ENCODE results near the gene NXPH4. TPM values are rescaled to one million over a fixed set of nuclear protein-coding genes. Genes with fewer than 3 reads are reported as not detected.
A peak's percentile ranks its signal among the peaks of the same experiment; 100 is the strongest.

NXPH4 gene
- total RNA-seq, 1 donor from 2014 or later: not detected

- H3K4me1 ChIP-seq: no peaks in the 10 kb centered on the region
- Mint-ChIP-seq H3K27me3 (ENCODE audit: insufficient read depth, low read depth) (peaks cover 5% of the 10 kb centered on the region), H3K4me3 (peak overlapping the region; percentile 18), H3K9me3 (no peaks in the 10 kb centered on the region), H3K36me3 (peaks cover 25% of the 10 kb centered on the region), H3K4me1 (peaks cover 3% of the 10 kb centered on the region), H3K27ac (no peak overlapping the region)
- no peak overlapping the region for H3K4me2 ChIP-seq
- peaks cover 4% of the 10 kb centered on the region for H4K20me1 ChIP-seq (ENCODE audit: low read depth)
- no peaks in the 10 kb centered on the region for H3K9me3 ChIP-seq (ENCODE audit: low read depth)
- H3K27ac ChIP-seq: no peak overlapping the region
- peak; percentile 81 for DNase-seq (ENCODE audit: low spot score)
- H3K36me3 ChIP-seq: no peaks in the 10 kb centered on the region
- no peaks in the 10 kb centered on the region for H3K27me3 ChIP-seq
- TF ChIP-seq EZH2phosphoT487 (IDR thresholded peaks at IDR 0.05) (no peak), EZH2 (IDR thresholded peaks at IDR 0.05) (no peak), CTCF (IDR thresholded peaks at IDR 0.05) (peak; percentile 88)
- H3F3A ChIP-seq (ENCODE audit: low read depth): peaks cover 13% of the 10 kb centered on the region
- no peak overlapping the region for H2AFZ ChIP-seq (replicated peaks)
- no peak overlapping the region for H3K9ac ChIP-seq
- no peaks in the 10 kb centered on the region for H3K79me2 ChIP-seq (ENCODE audit: low read depth)
- H3K4me3 ChIP-seq: no peak overlapping the region
Observed at GRCh38 chr12:57182918-57183575, 33.5 kb upstream of the NXPH4 start.

GRCh38 chr12:57183939-57184725, 32.5 kb upstream of the NXPH4 start:
- Mint-ChIP-seq H3K27ac (peak overlapping the region; percentile 42), H3K9me3 (no peaks in the 10 kb centered on the region), H3K27me3 (ENCODE audit: insufficient read depth, low read depth) (peaks cover 8% of the 10 kb centered on the region), H3K36me3 (peaks cover 28% of the 10 kb centered on the region), H3K4me1 (peaks cover 3% of the 10 kb centered on the region), H3K4me3 (peak overlapping the region; percentile 43)
- peaks cover 13% of the 10 kb centered on the region for H3F3A ChIP-seq (ENCODE audit: low read depth)
- TF ChIP-seq EZH2 (IDR thresholded peaks at IDR 0.05) (no peak), EZH2phosphoT487 (IDR thresholded peaks at IDR 0.05) (no peak), CTCF (IDR thresholded peaks at IDR 0.05) (no peak)
- no peaks in the 10 kb centered on the region for H3K9me3 ChIP-seq (ENCODE audit: low read depth)
- no peaks in the 10 kb centered on the region for H3K79me2 ChIP-seq (ENCODE audit: low read depth)
- H3K4me3 ChIP-seq: no peak overlapping the region
- no peaks in the 10 kb centered on the region for H3K4me1 ChIP-seq
- H2AFZ ChIP-seq (replicated peaks): no peak overlapping the region
- H3K4me2 ChIP-seq: no peak overlapping the region
- no peak overlapping the region for H3K9ac ChIP-seq
- no peaks in the 10 kb centered on the region for H3K36me3 ChIP-seq
- peaks cover 4% of the 10 kb centered on the region for H4K20me1 ChIP-seq (ENCODE audit: low read depth)
- DNase-seq (ENCODE audit: low spot score): no peak
- H3K27ac ChIP-seq: no peak overlapping the region
- no peaks in the 10 kb centered on the region for H3K27me3 ChIP-seq

GRCh38 chr12:57185403-57185802, 31.2 kb upstream of the NXPH4 start:
- Histone ChIP-seq H2AFZ (replicated peaks) (no peak overlapping the region), H3K79me2 (ENCODE audit: low read depth) (no peaks in the 10 kb centered on the region), H3K4me3 (no peak overlapping the region), H3K27ac (no peak overlapping the region), H3K9ac (no peak overlapping the region), H3K36me3 (no peaks in the 10 kb centered on the region), H3K9me3 (ENCODE audit: low read depth) (no peaks in the 10 kb centered on the region), H4K20me1 (ENCODE audit: low read depth) (peaks cover 4% of the 10 kb centered on the region), H3F3A (ENCODE audit: low read depth) (peaks cover 13% of the 10 kb centered on the region), H3K4me1 (no peaks in the 10 kb centered on the region), H3K4me2 (no peak overlapping the region), H3K27me3 (no peaks in the 10 kb centered on the region)
- DNase-seq (ENCODE audit: low spot score): no peak
- no peak overlapping the region for H3K27ac Mint-ChIP-seq
- TF ChIP-seq EZH2 (IDR thresholded peaks at IDR 0.05) (no peak), CTCF (IDR thresholded peaks at IDR 0.05) (no peak), EZH2phosphoT487 (IDR thresholded peaks at IDR 0.05) (no peak)
- H3K27me3 Mint-ChIP-seq (ENCODE audit: insufficient read depth, low read depth): peaks cover 11% of the 10 kb centered on the region
- H3K4me1 Mint-ChIP-seq: peaks cover 3% of the 10 kb centered on the region
- H3K4me3 Mint-ChIP-seq: no peak overlapping the region
- H3K36me3 Mint-ChIP-seq: peaks cover 26% of the 10 kb centered on the region
- H3K9me3 Mint-ChIP-seq: no peaks in the 10 kb centered on the region

All from neural progenitor cell (in vitro differentiated cells).